SHP77 (cell line): ENCODE data around the gene H1-8.
"Not testable (repeated sequence)": the region's sequence is repeated elsewhere in the genome, so short reads cannot be mapped to it uniquely, and the experiment has no call there.

Source experiments
- DNase-seq, 2 experiments: peaks; one replicate each; lab custom pipeline; 2025; lab: John Stamatoyannopoulos, UW

Gene H1-8, protein sequence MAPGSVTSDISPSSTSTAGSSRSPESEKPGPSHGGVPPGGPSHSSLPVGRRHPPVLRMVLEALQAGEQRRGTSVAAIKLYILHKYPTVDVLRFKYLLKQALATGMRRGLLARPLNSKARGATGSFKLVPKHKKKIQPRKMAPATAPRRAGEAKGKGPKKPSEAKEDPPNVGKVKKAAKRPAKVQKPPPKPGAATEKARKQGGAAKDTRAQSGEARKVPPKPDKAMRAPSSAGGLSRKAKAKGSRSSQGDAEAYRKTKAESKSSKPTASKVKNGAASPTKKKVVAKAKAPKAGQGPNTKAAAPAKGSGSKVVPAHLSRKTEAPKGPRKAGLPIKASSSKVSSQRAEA

GRCh38 chr3:129543156-129543790 lies at the start of gene H1-8:
H1-8 (plus strand) TSS chr3:129543175; CDS start chr3:129543219, 44 bp downstream.
- DNase-seq: no peak

DNA sequence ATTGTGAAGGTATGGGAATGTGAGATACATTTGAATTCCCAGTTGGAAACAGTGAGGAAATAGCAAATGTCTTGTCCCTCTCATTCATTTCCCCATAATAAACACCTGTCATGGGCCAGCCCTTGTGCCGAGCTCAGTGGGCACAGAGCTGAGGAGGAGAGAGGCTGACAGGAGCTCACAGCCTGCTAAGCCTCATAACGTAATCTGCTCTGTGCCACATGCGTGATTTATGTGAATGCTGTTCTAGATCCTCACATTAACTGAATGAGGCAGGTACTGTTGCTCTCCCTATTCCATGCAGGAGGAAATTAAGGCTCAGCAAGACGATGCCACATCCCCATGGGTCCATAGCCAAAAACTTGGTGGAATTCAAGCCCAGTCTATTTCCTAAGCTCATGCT lies 49.8 kb upstream of the H1-8 start:
- DNase-seq: no peak

GRCh38 chr3:129494499-129494898 lies 48.5 kb upstream of the H1-8 start:
- DNase-seq: not testable (repeated sequence)

- not testable (repeated sequence) for DNase-seq
Measured at GRCh38 chr3:129495006-129495639, 47.9 kb upstream of the H1-8 start.

- DNase-seq: not testable (repeated sequence)
Measured at GRCh38 chr3:129497876-129498275, 45.1 kb upstream of the H1-8 start.

DNA sequence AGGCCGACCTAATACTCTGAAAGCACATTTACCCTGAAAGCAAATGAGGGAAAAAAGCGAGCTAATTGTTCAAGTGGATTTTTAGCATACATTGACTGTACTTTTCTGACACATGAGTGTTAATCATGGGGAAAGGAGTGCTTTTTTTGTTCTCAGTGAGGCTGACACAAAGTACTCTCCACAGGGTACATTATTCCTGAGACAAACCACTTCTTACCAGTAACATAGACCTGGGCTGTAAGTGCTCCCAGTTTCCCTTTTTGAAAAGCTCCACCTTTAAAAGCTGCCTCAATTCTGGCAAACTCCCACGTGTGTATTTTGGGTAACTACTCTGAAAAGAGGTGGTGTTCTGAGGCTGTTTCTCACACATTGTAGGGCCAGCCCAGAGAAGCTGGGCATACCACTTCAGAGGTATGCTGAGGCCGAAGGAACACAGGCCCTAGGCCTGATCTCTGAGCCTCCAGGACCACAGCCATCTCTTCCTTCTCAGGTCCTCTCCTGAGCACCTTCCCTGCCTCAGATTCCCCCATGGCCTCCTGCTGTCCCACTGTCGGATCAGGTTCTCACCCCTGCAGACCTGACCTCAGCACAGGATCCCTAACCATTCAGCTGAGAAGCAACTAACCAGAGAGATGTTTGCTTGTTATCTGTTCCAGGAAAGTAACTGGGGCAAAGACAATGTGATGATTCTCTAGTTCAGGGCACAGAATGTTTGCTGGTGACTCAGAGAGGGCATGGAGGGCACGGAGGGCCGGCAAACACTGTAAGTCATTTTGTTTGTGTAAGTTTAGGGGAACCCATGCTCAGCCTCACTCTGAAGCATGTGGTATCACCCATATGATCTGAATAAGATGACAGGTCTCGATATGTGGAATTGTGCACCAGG lies 44.1 kb upstream of the H1-8 start:
- not testable (repeated sequence) for DNase-seq

DNA sequence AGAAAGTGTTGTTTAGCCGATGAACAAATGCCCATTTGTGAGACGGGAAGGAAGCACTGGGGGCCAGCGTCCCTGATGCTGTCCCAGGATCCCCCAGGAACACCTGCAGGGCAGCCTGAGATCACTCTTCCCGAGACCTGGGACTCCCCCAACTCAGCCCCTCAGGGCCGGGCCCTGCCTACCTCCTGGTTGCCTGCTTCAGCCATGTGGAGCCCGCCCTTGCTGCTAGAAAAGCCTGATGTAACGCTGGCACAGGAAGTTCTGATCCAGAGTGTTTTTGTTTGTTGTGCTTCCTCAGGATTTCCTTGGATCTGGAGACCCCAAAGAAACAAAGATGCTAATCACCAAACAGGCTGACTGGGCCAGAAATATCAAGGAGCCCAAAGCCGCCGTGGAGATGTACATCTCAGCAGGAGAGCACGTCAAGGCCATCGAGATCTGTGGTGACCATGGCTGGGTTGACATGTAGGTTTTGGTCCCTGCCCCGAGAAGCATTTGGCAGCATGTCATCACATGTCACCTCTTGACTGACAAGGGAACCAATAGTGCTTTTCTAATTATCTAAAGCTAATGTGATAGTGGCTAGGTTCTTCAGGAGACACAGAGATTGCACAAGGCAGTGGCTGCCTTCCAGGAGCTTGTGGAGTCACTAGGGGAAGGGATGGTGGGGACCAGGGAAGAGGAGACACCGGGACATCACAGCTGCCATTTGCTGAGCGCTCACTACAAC lies 43.2 kb upstream of the H1-8 start:
- DNase-seq: not testable (repeated sequence)

DNA sequence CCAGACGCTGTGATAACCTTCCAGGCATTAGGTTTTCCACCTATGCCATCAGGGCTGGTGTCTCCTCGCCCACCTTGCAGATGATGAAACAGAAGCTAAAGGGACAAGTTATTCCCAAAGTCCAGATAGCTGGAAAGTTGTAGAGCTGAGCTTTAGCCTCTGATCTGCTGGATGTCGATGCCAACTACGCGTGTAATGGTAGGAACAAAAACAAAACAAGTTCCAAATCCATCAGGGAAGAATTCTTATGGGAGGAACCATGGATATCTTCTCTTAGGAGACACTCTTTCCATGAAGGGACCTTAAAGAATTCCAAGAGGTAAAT lies 42.7 kb upstream of the H1-8 start:
- DNase-seq: no peak

DNA sequence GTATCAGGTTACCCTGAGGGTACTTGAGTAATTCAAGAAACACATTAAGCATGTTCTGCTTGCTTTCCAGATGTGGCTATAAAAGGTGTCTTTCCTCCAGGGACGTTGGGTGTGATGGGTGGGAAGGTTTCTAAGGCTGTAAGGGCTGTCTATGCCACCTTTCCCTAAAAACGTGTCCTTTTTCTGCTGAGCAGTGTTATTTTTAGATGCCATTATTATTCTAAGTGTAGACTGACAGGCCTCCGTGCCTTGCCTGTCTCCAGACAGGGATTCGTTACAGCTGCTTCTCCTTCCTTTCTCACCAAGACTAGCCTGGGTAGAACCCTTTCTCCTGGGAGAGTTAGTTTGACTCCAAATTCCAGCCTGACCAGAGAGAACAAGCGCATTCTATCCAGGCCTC lies 41.3 kb upstream of the H1-8 start:
- no peak for DNase-seq

DNA sequence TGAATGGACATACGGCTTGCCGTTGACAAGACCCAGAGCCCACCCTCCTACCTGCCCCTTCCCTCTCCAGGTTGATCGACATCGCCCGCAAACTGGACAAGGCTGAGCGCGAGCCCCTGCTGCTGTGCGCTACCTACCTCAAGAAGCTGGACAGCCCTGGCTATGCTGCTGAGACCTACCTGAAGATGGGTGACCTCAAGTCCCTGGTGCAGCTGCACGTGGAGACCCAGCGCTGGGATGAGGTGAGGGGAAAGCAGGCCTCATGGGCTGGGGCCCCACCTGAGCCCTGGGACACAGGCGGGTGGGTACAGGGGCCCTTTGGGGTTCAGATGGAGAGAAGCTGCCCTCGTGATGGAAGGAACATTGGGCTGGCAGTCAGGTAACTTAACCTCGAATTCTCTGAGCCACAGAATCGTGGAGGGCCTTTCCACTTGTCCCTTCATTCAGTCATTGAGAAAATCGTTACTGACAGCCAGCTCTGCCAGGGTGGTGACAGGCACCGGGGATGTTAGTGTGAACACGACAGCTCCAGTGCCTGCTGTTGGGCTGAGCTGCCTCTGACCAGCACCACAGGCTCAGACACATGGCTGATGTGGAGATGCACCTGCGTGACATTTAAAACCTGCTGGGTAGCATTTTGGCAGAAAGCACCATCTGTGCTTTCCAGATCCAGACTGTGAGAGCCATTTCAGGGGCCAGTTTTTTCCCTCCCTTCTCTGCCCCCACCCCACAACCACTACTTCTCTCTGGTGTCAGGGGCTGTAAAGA lies 40.1 kb upstream of the H1-8 start:
- DNase-seq: peak; percentile 72 to 80

DNA sequence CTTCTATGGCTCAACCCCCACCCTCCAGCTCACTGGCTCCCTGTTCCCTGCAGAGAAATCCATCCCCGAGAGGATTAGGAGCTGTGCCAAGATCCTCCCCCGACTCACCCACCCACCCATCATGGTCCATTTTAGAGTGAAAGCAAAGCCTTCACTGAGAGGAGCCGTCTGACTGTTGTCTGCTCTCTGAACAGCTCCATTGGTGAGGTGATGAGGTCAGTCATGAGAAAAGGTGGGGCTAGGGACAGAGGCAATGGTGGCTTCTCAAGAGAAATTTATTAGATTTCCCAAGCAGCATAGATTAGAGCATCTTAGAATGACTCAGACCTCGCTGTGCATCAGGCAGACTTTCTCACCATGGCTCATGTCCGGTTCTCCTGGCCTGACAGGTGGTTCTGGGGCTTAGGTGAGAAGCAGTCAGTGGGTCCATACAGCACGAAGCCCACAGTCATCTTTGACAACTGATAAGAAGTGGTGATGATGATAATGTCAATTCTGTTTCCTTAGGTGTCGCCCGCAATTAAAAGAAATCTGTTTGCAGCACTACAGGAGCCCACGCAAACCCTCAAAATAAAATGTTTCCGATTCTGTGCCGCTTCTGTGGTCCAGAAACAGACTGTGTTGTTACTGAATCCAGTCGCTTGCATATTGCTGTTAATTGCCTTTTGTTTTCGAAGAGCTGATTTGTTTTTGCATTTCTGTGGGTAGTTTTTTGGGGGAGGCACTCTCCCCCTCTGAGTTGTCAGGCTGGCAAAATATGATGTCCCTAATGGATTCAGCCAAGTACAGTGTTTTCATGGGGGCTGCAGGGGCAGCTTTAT lies 39.3 kb upstream of the H1-8 start:
- DNase-seq: peak; percentile 67 to 72

GRCh38 chr3:129504471-129505100 lies 38.4 kb upstream of the H1-8 start:
- DNase-seq: no peak

GRCh38 chr3:129505341-129505740 lies 37.6 kb upstream of the H1-8 start:
- no peak for DNase-seq

DNA sequence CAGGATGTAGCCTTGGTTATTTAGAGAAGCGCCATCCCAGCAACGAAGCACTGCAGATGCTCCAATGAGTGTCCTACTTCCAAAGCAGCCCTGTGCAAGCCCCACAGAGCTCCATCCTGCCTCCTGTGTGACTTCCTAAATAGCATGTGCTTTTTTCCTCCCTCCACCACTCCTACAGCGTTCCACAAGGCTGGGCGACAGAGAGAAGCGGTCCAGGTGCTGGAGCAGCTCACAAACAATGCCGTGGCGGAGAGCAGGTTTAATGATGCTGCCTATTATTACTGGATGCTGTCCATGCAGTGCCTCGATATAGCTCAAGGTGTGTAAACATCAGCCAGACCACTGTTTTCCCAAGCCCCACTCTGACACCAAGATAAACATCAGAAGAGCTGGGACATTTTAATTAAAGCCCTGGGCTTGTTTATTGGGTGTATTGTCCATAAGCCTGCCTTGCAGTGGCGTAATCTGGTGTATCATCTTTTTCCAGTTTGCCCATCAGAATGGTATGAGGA lies 36.7 kb upstream of the H1-8 start:
- peak; percentile 98 for DNase-seq

DNA sequence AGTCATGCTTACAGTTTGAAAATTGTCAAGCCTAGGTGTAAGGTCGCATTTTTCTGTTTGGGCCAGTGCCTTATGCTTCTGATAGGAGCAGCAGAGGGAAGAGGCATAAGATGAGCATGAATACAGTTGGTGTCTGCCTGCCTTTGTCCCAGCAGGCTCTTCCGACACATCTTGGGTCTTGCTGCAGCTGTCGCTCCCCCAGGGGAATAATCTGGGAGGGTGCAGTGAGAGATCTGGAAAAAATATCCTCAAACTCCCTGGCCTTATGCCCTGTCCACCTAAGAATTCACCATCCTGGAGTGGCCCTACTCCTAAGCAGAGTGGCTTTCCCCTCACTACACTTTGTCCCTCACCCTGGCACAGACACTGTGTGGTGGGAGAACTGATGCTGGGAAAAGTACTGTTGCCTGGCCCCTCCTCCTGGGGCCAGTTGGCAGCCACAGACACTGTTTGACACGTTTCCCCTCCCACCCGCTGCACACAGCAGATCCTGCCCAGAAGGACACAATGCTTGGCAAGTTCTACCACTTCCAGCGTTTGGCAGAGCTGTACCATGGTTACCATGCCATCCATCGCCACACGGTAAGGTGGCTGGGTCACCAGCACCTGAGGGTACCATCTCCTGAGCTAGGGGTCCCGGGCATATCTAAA lies 35.7 kb upstream of the H1-8 start:
- peak; percentile 56 to 61 for DNase-seq

DNA sequence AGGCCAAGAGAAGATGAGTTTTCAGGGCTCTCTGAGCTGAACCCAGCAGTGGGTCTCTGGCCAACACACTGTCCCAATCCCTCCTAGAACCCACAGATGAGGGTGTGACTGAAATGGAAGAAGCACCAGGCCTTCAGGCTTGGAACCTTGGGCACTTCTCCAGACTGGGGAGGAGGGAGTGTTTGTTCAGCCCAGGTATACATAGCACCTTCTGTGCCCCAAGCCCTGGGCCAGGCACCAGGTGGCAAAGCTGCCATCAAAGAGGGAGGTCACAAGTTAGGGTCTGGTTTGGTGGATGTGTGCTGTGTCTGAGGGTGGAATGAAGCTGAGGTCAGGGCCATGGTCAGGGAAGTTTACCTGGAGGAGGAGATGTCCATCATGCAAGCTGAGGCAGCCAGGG lies 30.4 kb upstream of the H1-8 start:
- DNase-seq: no peak

DNA sequence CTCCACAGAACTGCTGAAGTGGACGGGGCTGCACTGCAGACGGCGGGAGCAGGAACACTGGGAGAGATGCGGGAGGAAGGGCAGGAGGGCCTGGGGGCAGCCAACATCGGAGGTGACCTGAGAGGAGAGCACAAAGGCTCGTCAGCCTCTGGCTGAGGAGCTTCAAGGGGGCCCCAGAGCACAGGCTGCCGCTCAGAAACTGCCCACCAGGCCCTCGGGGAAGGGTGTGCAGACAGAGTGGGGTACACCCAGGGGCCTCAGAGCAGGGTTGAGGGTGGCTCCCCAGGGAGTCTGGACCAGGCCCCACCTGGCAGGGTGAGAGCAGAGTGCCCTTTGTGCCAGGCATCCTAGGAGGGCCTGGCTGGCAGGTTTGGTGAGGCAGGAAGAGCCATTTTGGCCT lies 29.3 kb upstream of the H1-8 start:
- no peak for DNase-seq

DNA sequence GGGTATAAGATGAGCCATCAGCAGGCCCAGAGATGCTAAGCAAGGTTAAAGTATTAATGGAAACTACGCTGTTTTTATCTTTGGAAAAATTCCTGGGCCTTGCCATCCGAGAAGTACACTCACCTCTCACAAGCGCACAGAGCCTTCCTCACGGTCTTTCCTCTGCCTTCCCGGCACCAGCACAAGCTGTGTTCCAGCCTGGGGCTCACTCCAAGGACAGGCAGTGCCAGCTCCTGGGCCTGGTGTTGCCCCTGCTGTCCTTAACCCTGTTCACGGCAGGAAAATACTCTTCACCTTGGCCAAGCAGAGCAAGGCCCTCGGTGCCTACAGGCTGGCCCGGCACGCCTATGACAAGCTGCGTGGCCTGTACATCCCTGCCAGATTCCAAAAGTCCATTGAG lies 28.9 kb upstream of the H1-8 start:
- no peak for DNase-seq

DNA sequence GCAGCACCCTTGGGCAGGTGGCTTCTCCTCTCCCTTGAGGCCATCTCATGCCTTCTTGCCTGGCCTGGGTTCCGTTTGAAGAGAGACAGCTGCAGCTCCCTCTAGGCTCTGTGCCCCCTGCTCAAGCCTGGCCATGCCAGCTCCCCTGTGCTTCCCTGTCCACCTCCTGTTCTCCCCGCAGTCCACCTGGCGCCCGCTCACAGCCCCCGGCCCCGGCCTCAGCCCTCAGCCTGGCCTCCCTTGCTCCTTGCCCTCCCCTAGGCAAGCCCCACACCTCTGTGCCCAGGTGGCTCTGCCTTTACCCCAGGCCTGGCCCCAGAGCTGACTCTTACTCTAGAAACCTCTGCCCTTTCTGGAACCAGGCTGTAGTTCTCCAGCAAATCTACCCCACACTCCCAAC lies 28.4 kb upstream of the H1-8 start:
- no peak for DNase-seq
